Erythroblast (primary cell): ENCODE data around the gene MYLIP.

Experiments
- GATA1 ChIP-seq: IDR thresholded peaks from 2 replicates; pipeline ENCODE4 v1.6.1; 2011; ENCODE audit warnings: low read depth, mild to moderate bottlenecking, control low read depth, low read length, moderate library complexity
- POLR2A ChIP-seq: IDR thresholded peaks from 2 replicates; pipeline ENCODE4 v1.6.1; 2011; ENCODE audit warnings: mild to moderate bottlenecking, low read length

GRCh38 chr6:16184551-16184950 lies 55.7 kb downstream of the MYLIP start:
- TF ChIP-seq POLR2A (no peak), GATA1 (no peak)
